Fibroblast of skin of back (primary cell): ENCODE measurements around the gene GNGT1. TPM values are rescaled to one million over a fixed set of nuclear protein-coding genes. Genes with fewer than 3 reads are reported as not detected.
A peak's percentile ranks its signal among the peaks of the same experiment; 100 is the strongest.

ENCODE experiments used
- DNase-seq: peaks from one replicate; pipeline ENCODE4 v3.0.0-alpha.2; 2013
- polyA plus RNA-seq, 2 experiments: library from polyadenylated mRNA; unstranded; fragments of 120-200 nt; gene quantifications; one replicate each; pipeline ENCODE4 v1.2.1, GENCODE V29; 2013; ENCODE audit not compliant: insufficient read length in 2 of 2

GNGT1 gene
- not detected for polyA plus RNA-seq (2013, experiment 1 of 2; ENCODE audit: insufficient read length)
- polyA plus RNA-seq (2013, experiment 2 of 2; ENCODE audit: insufficient read length) = not detected

GRCh38 chr7:93906267-93906666, at the start of gene GNGT1:
Gene GNGT1, plus strand, starts transcription at chr7:93906567. Its CDS starts 180 bp downstream, at chr7:93906747.
- no peak for DNase-seq

GRCh38 chr7:93858857-93859256, 47.5 kb upstream of the GNGT1 start:
- no peak for DNase-seq

- no peak for DNase-seq
Observed at GRCh38 chr7:93860261-93860660, 46.1 kb upstream of the GNGT1 start.

GRCh38 chr7:93861325-93861949, 44.9 kb upstream of the GNGT1 start:
- no peak for DNase-seq

- no peak for DNase-seq
Observed at GRCh38 chr7:93862651-93863050, 43.7 kb upstream of the GNGT1 start.

- DNase-seq = no peak
Observed at GRCh38 chr7:93866886-93867285, 39.5 kb upstream of the GNGT1 start.

- no peak for DNase-seq
Observed at GRCh38 chr7:93873998-93874574, 32.3 kb upstream of the GNGT1 start.

- no peak for DNase-seq
Observed at GRCh38 chr7:93877742-93878141, 28.6 kb upstream of the GNGT1 start.

GRCh38 chr7:93879356-93879755, 27.0 kb upstream of the GNGT1 start:
- DNase-seq = no peak

- DNase-seq = peak; percentile 12
Observed at GRCh38 chr7:93882468-93882867, 23.9 kb upstream of the GNGT1 start.

- peak; percentile 29 for DNase-seq
Observed at GRCh38 chr7:93883078-93883916, 23.1 kb upstream of the GNGT1 start.

- no peak for DNase-seq
Observed at GRCh38 chr7:93883917-93884345, 22.4 kb upstream of the GNGT1 start.

GRCh38 chr7:93884541-93884940, 21.8 kb upstream of the GNGT1 start:
- DNase-seq = no peak

GRCh38 chr7:93889261-93889660, 17.1 kb upstream of the GNGT1 start:
- peak; percentile 42 for DNase-seq

GRCh38 chr7:93890041-93890463, 16.3 kb upstream of the GNGT1 start:
- DNase-seq = peak; percentile 41

- peak; percentile 58 for DNase-seq
Observed at GRCh38 chr7:93890464-93891068, 15.8 kb upstream of the GNGT1 start, which contains the start of gene TFPI2. Gene TFPI2, minus strand, starts transcription at chr7:93890753. Its CDS starts 75 bp downstream, at chr7:93890678.

GRCh38 chr7:93894426-93894825, 11.9 kb upstream of the GNGT1 start:
- peak; percentile 48 for DNase-seq

GRCh38 chr7:93894966-93895640, 11.3 kb upstream of the GNGT1 start:
- DNase-seq = no peak

- DNase-seq = no peak
Observed at GRCh38 chr7:93895859-93896600, 10.3 kb upstream of the GNGT1 start.

GRCh38 chr7:93897680-93898079, 8.7 kb upstream of the GNGT1 start:
- DNase-seq = no peak

- DNase-seq = peak; percentile 63
Observed at GRCh38 chr7:93902777-93903423, 3.5 kb upstream of the GNGT1 start.
